Caco-2 (cell line): ENCODE measurements around the gene ATP2A1. TPM values are rescaled to one million over a fixed set of nuclear protein-coding genes. Genes with fewer than 3 reads are reported as not detected.

Experiments
- Bru-seq: library from RNA; stranded (reverse); fragments of 400-500 nt; gene quantifications from one replicate; lab custom pipeline; 2021; lab: Mats Ljungman, UMichigan
- BruChase-seq, 2 experiments: library from RNA; stranded (reverse); fragments of 400-500 nt; gene quantifications; one replicate each; lab custom pipeline; 2021; lab: Mats Ljungman, UMichigan
- BruUV-seq: library from RNA; stranded (reverse); fragments of 400-500 nt; replicated peaks from 2 replicates; lab custom pipeline; 2021; lab: Mats Ljungman, UMichigan
- CTCF ChIA-PET: fragments of 300-600 bp; sonication (Branson Sonifier 250); formaldehyde crosslinking; loops from one replicate; lab custom pipeline; 2022; ENCODE audit warnings: antibody characterized with exemption; lab: Charles Lee
- POLR2A ChIA-PET: fragments of 300-600 bp; sonication (Branson Sonifier 250); formaldehyde crosslinking; loops from one replicate; lab custom pipeline; 2022; ENCODE audit warnings: antibody characterized with exemption; lab: Charles Lee
- DNase-seq, 2 experiments: peaks; one replicate each; pipeline versions ENCODE4 v3.0.0 to v3.0.0-alpha.2; 2020 to 2022
- H3K27me3 ChIP-seq: replicated peaks from 2 replicates; pipeline ENCODE4 v1.6.0; 2011; ENCODE audit warnings: low read length; ENCODE audit not compliant: control insufficient read depth, insufficient read depth
- H3K36me3 ChIP-seq: 2 replicates; pipeline ENCODE4 v1.5.1; 2011; ENCODE audit warnings: low read length; ENCODE audit not compliant: control insufficient read depth, insufficient read depth
- H3K4me1 ChIP-seq: fragments of 250-450 bp; sonication (Bioruptor Pico); 2 replicates; pipeline ENCODE4 v1.5.1; 2020; ENCODE audit warnings: mild to moderate bottlenecking
- H3K4me3 ChIP-seq: 2 replicates; pipeline ENCODE4 v1.5.1; 2011; ENCODE audit warnings: low read depth, mild to moderate bottlenecking, control low read depth, low read length
- H3K9me3 ChIP-seq: fragments of 250-450 bp; sonication (Bioruptor Pico); 2 replicates; pipeline ENCODE4 v1.5.1; 2020; ENCODE audit warnings: mild to moderate bottlenecking, moderate library complexity
- H3K27ac Mint-ChIP-seq: one replicate; pipeline ENCODE4 v1.8.0; 2022; ENCODE audit warnings: mixed read lengths; ENCODE audit not compliant: unreplicated experiment
- H3K27me3 Mint-ChIP-seq: one replicate; pipeline ENCODE4 v1.8.0; 2022; ENCODE audit warnings: mixed read lengths; ENCODE audit not compliant: insufficient read depth, unreplicated experiment
- H3K36me3 Mint-ChIP-seq: one replicate; pipeline ENCODE4 v1.8.0; 2022; ENCODE audit warnings: mild to moderate bottlenecking, mixed read lengths; ENCODE audit not compliant: insufficient read depth, unreplicated experiment
- H3K4me1 Mint-ChIP-seq: one replicate; pipeline ENCODE4 v1.8.0; 2022; ENCODE audit warnings: low read depth, mixed read lengths; ENCODE audit not compliant: unreplicated experiment
- H3K4me3 Mint-ChIP-seq: one replicate; pipeline ENCODE4 v1.8.0; 2022; ENCODE audit warnings: mild to moderate bottlenecking, moderate library complexity, mixed read lengths; ENCODE audit not compliant: unreplicated experiment
- H3K9me3 Mint-ChIP-seq: one replicate; pipeline ENCODE4 v1.8.0; 2022; ENCODE audit warnings: mixed read lengths; ENCODE audit not compliant: unreplicated experiment
- CTCF ChIP-seq, 2 experiments: fragments of 200-600 bp in 1 of 2; IDR thresholded peaks; 1 replicate in 1 of 2; 2 replicates in 1 of 2; pipeline versions ENCODE4 v1.5.1 to v1.8.0; 2011 to 2022; ENCODE audit warnings: antibody characterized with exemption in 1 of 2, control low read depth in 1 of 2, inconsistent platforms in 1 of 2, low read depth in 1 of 2, low read length in 1 of 2, mild to moderate bottlenecking in 1 of 2, moderate library complexity in 1 of 2; ENCODE audit not compliant: insufficient read depth in 1 of 2, severe bottlenecking in 1 of 2, unreplicated experiment in 1 of 2
- intact Hi-C: fragments of 100-400 bp; cut with micrococcal nuclease; formaldehyde crosslinking; loops from one replicate; pipeline ENCODE4 v1.10.0; 2022; ENCODE audit not compliant: unreplicated experiment
- long read RNA-seq: library from polyadenylated mRNA; stranded (forward); transcript quantifications from one replicate; pipeline ENCODE4 v2.0.0, GENCODE V29; 2022
- total RNA-seq: library from RNA; stranded (reverse); gene quantifications from 2 replicates; pipeline ENCODE4 v1.2.3, GENCODE V29; 2022

The ATP2A1 gene
- 2.3 and 2.6 TPM in 2 replicates for total RNA-seq
- Bru-seq, nascent RNA = percentile 27 among the genes with signal in this experiment
- percentile 30 among the genes with signal in this experiment for BruChase-seq, experiment 1, labeled RNA remaining after a 2-hour chase
- percentile 37 among the genes with signal in this experiment for BruChase-seq, experiment 2, labeled RNA remaining after a 6-hour chase
- long read RNA-seq, partial matches to known transcripts = 2 of 6 reads
- long read RNA-seq, other reads (novel, unspliced or antisense) = 4 of 6 reads

- peaks cover 40% of the 10 kb centered on the region for H3K36me3 Mint-ChIP-seq
- peaks cover 2% of the 10 kb centered on the region; the same call in 1 of the 2 replicates for H3K36me3 ChIP-seq
- no peaks in the 10 kb centered on the region for H3K9me3 Mint-ChIP-seq
- H3K4me3 Mint-ChIP-seq = peak within 1 kb of the TSS; percentile 89
- no peak for DNase-seq
- ChIA-PET POLR2A (interaction anchor here (2.1 kb wide), 1 partner anchor 15 kb away, joined by 6 read pairs; the partner anchor contains the start of gene SH2B1), CTCF (interaction anchor here (2.0 kb wide), 1 partner anchor 67 kb away, joined by 6 read pairs; no protein-coding TSS in a partner anchor)
- intact Hi-C loops = no loop called here
- peaks cover 5% of the 10 kb centered on the region; the same call in 1 of the 2 replicates for H3K4me1 ChIP-seq
- no TSS peak for BruUV-seq
- H3K27ac Mint-ChIP-seq = peak within 1 kb of the TSS; percentile 80
- H3K9me3 ChIP-seq = no peaks in the 10 kb centered on the region
- peak within 1 kb of the TSS; percentile 63 for H3K4me3 ChIP-seq
- no peaks in the 10 kb centered on the region for H3K27me3 ChIP-seq
- no peak for TF ChIP-seq CTCF (IDR thresholded peaks at IDR 0.05; ENCODE audit: insufficient read depth in 1 of 2, low read depth in 1 of 2, low read length in 1 of 2, severe bottlenecking in 1 of 2, unreplicated experiment in 1 of 2)
- no peaks in the 10 kb centered on the region for H3K4me1 Mint-ChIP-seq
- no peaks in the 10 kb centered on the region for H3K27me3 Mint-ChIP-seq
Measured at GRCh38 chr16:28878083-28878926, at the start of gene ATP2A1. ATP2A1 (plus strand) TSS chr16:28878488; CDS start chr16:28878672, 184 bp downstream.

GRCh38 chr16:28829747-28830146, 48.5 kb upstream of the ATP2A1 start:
- BruUV-seq = no TSS peak
- POLR2A ChIA-PET = interaction anchor here (0.7 kb wide), 1 partner anchor 16 kb away, joined by 3 read pairs; the partner anchor contains the start of gene TUFM
- H3K27me3 ChIP-seq = no peaks in the 10 kb centered on the region
- Mint-ChIP-seq H3K9me3 (no peaks in the 10 kb centered on the region), H3K4me1 (peaks cover 11% of the 10 kb centered on the region), H3K36me3 (peaks cover 100% of the 10 kb centered on the region), H3K27ac (peak overlapping the region; percentile 48), H3K27me3 (no peaks in the 10 kb centered on the region), H3K4me3 (no peak overlapping the region)
- H3K4me3 ChIP-seq = no peak overlapping the region
- no peaks in the 10 kb centered on the region; the same call in 1 of the 2 replicates for H3K4me1 ChIP-seq
- intact Hi-C loops = no loop called here
- CTCF ChIA-PET = no interaction called here
- peaks cover 8% of the 10 kb centered on the region for H3K36me3 ChIP-seq
- no peak for DNase-seq
- no peak for TF ChIP-seq CTCF (IDR thresholded peaks at IDR 0.05; ENCODE audit: insufficient read depth in 1 of 2, low read depth in 1 of 2, low read length in 1 of 2, severe bottlenecking in 1 of 2, unreplicated experiment in 1 of 2)
- no peaks in the 10 kb centered on the region for H3K9me3 ChIP-seq

- ChIA-PET CTCF (no interaction called here), POLR2A (no interaction called here)
Measured at GRCh38 chr16:28830531-28830930, 47.8 kb upstream of the ATP2A1 start.

More at GRCh38 chr16:28830531-28830930, 47.8 kb upstream of the ATP2A1 start:
- Mint-ChIP-seq H3K27me3 (no peaks in the 10 kb centered on the region), H3K9me3 (no peaks in the 10 kb centered on the region), H3K27ac (peak overlapping the region; percentile 48), H3K36me3 (peaks cover 100% of the 10 kb centered on the region), H3K4me3 (no peak overlapping the region), H3K4me1 (peaks cover 11% of the 10 kb centered on the region)
- no peak overlapping the region for H3K4me3 ChIP-seq
- no peaks in the 10 kb centered on the region for H3K27me3 ChIP-seq
- DNase-seq = no peak
- intact Hi-C loops = no loop called here
- no peaks in the 10 kb centered on the region; the same call in 1 of the 2 replicates for H3K4me1 ChIP-seq
- no peaks in the 10 kb centered on the region for H3K9me3 ChIP-seq
- TF ChIP-seq CTCF (IDR thresholded peaks at IDR 0.05; ENCODE audit: insufficient read depth in 1 of 2, low read depth in 1 of 2, low read length in 1 of 2, severe bottlenecking in 1 of 2, unreplicated experiment in 1 of 2) = no peak
- H3K36me3 ChIP-seq = peaks cover 7% of the 10 kb centered on the region
- no TSS peak for BruUV-seq
